Measurements from ENCODE around the gene PHF21B. TPM values are rescaled to one million over a fixed set of nuclear protein-coding genes. Genes with fewer than 3 reads are reported as not detected.

Gene PHF21B
- total RNA-seq, 1 donor from 2014 or later: 0.67 TPM

DNA sequence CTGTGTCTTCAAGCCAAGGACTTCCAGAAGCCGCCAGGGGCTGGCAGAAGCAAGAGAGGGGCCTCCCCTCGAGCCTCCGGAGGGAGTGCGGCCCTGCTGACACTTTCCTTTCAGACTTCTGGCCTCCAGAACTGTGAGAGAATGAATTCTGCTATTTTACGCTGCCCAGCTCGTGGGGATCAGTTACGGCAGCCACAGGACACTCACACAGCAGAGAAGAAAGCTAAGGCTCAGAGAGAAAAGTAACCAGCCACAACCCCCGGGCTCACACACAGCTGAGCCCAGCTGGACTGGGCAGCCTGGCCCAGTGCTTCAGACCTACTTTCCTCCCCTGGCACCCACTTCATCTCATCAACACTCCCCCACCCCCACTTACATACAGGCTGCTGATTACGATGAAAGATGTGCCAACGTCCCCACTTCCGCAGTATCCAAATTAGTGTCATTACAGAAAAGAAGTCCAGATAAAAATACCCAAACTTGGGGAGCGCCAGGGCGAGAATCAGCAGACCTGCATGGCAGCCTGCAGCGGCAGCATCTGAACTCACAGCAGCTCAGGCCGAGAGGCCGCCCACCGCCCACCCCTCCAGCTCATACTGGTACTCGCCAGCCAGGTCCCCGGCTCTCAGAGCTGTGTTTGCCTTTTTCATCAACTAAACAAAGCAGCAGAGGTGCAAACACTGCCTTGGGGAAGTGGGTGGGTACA, 15.3 kb downstream of the PHF21B start:
- intact Hi-C loops (cut with DNase I): no loop called here
- DNase-seq (ENCODE audit: low spot score): no peak

DNA sequence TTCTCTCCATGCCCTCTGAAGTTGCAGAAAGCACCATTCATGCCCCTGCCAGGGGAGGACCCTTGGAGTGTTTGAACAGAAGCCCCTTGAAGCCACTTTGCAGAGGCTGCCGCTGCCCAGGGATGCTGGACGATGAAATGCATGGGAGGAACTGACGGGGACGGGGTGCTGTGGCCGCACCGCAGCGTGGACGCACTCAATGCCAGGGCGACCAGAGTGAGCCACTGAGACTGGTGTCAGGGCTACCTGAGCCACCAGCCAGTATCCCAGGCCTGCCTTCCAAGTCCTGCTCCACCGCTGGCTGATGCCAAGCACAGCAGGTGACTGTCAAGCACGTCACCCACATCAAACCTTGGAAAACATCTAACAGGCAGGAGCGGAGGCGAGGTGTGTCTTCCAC, 17.6 kb downstream of the PHF21B start:
- intact Hi-C loops (cut with DNase I): no loop called here
- no peak for DNase-seq (ENCODE audit: low spot score)

DNA sequence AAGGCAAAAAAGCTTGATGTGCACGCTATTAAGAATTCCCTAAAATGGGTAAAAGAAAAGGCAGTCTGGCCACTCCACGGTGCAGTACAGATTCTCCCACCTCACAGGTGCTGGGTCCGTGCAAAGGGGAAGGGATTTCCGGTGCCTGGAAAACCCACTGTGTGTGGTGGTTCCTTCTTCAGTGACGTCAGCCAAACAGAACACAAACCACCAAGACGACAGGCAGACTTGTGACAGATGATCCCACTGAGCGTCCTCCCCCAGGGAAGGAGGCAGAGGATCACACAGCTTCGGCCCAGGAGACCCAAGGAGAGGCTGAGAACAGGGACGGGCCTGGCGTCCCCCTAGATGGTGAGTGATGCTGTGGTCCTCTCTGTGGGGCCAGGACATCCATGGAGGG, 18.6 kb downstream of the PHF21B start:
- no peak for DNase-seq (ENCODE audit: low spot score)
- intact Hi-C loops (cut with DNase I): no loop called here

DNA sequence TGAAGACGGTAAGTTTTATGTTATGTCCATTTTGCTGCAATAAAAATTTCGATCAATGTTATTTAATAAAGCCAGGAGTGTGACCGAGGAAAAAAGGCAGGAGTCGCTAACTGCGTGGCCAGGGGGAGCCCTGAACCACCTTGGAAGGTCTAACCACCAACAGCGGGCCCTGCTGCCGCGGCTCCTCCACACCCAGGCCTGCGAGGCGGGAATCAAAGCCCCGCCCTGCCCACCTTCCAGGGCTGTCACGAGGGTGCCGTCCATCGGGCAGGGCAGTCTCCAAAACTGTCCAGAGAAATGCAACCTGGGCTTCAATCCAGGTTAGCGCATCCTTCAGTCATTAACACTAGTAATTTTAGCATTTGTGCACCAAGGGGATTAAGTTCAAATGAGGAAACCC, 19.0 kb downstream of the PHF21B start:
- intact Hi-C loops (cut with DNase I): no loop called here
- DNase-seq (ENCODE audit: low spot score): no peak

DNA sequence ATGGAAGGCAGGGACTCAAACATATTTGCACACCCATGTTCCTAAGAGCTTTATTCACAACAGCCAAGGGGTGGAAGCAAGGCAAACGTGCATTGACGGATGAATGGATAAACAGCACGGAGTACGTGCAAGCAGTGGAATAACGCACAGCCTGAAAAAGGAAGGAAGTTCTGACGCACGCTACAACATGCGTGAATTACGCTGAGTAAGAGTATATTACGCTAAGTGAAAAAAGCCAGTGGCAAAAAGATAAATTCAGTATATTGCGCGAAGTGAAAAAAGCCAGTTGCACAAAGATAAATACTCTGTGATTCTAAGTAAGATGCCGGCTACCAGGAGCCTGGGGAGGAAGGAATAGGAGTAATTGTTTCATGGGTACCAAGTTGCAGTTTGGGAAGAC, 19.5 kb downstream of the PHF21B start:
- intact Hi-C loops (cut with DNase I): no loop called here
- DNase-seq (ENCODE audit: low spot score): no peak

DNA sequence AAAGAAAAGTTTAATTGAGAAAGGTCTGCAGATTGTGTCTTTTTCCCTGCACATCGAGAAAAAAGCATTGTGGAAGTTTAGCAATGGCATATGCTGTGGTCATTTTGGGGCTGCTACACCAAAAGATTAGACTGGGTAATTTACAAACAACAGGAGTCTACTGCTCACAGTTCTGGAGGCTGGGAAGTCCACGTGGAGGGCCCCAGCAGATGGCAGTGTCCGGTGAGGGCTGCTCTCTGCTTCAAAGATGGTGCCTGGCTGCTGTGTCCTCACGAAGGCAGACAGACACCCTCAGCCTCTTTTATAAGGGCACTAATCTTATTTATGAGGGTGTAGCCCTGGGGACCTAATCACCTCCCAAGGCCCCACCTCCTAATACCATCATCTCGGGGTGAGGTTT, 21.1 kb downstream of the PHF21B start:
- intact Hi-C loops (cut with DNase I): no loop called here
- DNase-seq (ENCODE audit: low spot score): no peak

DNA sequence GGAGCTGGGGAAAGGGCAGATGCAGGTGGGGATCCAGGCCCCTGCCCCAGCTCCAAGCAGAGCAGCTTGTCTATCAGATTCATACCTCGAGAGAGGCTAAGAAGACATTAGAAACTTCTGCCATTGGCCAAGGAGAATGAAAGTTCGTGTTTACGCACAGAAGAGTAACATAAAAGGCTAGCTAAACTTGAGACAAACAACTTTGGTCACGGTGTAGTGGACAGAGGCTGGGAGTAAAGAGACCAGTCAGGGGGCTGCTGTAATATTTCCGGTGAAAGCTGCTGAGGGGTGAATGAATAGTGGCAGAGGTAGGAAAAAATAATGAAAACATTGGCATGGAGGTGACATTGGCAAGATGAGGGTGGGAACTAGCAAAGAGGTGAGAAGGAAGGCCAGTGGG, 22.9 kb downstream of the PHF21B start:
- no peak for DNase-seq (ENCODE audit: low spot score)
- intact Hi-C loops (cut with DNase I): no loop called here

DNA sequence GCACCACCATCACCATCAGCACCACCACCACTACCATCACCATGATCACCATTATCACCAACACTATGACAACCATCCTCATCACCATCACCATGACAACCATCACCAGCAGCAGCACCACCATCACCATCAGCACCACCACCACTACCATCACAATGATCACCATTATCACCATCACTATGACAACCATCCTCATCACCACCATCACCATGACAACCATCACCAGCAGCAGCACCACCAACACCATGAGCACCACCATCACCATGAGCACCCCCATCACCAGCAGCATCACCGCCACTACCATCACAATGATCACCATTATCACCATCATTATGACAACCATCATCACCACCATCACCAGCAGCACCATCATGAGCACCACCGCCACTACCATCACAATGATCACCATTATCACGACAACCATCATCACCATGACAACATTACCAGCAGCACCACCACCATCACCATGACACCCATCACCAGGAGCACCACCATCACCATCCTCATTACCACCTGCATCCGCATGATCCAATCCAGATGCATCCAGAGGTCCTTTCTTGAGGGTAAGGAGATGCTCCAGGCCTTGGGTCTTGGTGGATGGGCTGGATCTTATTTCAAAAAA, 23.8 kb downstream of the PHF21B start:
- DNase-seq (ENCODE audit: low spot score): no peak
- intact Hi-C loops (cut with DNase I): no loop called here

DNA sequence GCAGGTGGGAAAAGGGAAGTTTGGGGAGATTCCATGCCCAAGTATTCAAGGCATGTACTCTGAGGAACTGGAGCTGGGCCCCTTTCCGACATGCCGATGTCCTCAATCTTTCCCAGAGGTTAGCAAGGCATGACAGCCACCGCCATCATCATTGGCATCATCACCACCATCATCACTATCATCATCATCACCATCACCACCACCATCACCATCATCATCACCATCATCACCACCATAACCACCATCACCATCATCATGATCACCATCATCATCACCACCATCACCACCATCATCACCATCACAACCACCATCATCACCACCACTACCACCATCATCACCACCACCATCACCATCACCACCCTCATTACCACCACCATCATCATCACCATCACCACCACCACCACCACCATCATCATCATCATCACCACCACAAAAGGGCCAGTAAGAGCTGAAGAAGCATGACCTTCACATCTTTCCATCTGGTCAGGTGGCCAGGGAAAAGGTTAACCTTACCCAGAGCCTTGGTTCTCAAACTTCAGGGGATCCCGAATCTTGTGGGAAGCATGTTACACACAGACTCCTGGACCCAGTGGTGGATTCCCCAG, 25.8 kb downstream of the PHF21B start:
- intact Hi-C loops (cut with DNase I): no loop called here
- DNase-seq (ENCODE audit: low spot score): no peak

DNA sequence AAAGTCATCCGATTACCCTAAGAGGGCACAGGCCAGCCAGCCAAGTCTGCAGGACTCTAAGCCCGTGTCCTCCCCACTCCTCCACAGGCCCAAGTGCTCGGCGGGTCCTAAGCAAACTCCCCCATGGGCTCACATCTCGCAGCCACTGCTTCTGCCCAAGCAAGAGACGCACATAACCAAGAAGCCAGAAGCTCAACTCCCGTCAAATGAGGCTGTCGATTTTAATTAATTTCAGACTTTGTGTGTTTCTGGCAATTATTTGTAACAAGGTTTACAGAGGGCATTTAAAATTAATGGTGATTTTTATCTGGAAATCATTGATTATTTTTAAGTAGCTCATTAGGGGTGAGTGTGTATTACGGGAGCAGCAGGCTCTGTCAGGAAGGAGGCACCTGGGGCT, 27.4 kb downstream of the PHF21B start:
- no peak for DNase-seq (ENCODE audit: low spot score)
- intact Hi-C loops (cut with DNase I): no loop called here

DNA sequence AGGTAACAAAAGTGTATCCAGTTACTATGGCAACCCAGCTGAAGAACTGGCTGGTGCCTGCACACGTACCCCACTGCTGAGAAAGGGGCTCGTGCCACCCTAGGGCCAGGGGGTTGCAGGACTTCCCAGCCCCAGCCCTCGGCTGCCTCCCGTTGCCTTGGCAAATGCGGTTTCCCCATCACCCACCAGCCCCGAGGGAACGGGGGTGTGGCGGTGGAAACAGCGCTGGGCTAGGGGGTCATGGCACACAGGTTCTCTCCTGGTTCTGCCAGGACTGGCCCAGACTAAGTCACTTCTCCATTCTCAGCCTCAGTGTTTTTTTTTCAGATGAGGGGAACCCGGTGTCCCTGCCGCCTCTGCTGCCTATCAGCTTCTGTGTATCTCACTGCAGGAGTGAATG, 27.9 kb downstream of the PHF21B start:
- DNase-seq (ENCODE audit: low spot score): no peak
- intact Hi-C loops (cut with DNase I): no loop called here

DNA sequence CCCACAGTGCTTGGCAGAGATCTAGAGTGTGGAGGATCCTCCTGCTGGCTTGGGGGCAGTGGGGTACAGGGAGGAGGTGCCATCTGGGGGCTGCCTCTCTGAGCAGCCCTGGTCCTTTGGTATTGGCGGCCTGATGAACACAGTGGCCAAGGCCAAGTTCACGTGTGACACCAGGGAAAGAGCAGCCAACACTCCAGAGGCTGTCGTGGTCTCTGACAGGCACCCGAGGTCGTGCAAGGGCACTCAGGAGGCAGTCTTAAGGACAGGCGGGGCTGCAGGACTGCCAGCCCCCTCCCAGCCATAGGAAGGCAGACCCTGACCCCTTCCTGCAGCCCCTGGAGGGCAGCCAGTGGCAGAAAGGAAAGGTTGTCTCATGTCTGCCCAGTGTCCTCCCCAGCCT, 30.7 kb downstream of the PHF21B start:
- DNase-seq (ENCODE audit: low spot score): no peak
- intact Hi-C loops (cut with DNase I): loop anchor here (5.0 to 10.0 kb wide), 2 partner anchors 118 to 286 kb away; no protein-coding TSS in a partner anchor

DNA sequence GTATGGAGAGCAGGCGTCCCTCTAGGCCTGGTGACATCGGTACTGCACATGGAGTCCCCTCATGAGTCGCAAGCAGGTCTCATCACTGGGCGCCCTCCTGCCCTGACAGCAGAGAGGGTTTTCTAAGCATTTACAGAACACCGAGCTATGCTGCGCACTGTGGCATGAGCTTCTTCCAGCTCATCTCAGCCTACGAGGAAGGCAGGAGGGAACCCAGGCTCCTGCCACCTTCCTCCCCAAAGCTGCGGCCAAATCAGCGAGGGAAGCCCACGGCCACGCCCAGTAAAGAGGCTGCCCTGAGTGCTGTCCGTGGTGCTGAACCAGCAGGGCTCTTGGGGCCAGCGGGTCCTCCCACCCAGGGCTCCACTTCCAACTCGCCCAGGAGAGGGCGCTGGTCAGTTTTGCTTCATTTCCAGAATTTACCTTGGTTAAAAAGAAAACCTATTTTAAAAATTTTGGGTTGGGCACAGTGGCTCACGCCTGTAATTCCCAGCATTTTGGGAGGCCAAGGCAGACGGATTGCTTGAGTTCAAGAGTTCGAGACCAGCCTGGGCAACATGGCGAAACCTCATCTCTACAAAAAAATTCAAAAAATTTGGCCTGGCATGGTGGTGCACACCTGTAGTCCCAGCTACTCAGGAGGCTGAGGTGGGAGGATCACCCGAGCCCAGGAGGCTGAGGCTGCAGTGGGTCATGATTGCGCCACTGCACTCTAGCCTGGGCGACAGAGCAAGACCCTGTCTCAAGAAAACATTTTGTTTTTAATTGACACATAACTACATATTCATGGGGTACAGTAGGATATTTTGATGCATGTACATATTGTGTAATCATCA, 34.2 kb downstream of the PHF21B start:
- intact Hi-C loops (cut with DNase I): loop anchor here (5.0 to 10.0 kb wide), 2 partner anchors 122 to 289 kb away; no protein-coding TSS in a partner anchor
- peak; percentile 81 for DNase-seq (ENCODE audit: low spot score)

DNA sequence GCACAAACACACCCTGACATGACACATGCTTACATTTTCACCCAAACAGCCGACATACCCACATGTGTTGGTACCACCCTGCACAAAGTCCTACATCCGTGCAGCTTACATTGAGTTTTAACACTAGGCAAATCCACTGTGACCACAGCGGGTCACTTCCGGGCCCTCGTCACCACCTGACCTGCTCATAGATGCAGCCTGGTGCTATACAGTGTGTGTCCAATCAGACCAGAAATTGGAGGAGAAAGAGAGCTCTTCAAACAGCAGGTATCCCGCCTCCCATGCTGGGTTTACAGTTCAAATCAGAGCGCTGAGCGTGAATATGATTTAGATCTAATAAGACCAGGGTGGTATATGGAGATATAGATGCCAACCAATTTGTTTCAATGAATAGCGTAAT, 35.4 kb downstream of the PHF21B start:
- DNase-seq (ENCODE audit: low spot score): no peak
- intact Hi-C loops (cut with DNase I): loop anchor here (10.0 kb wide), 1 partner anchor 290 kb away; no protein-coding TSS in a partner anchor

DNA sequence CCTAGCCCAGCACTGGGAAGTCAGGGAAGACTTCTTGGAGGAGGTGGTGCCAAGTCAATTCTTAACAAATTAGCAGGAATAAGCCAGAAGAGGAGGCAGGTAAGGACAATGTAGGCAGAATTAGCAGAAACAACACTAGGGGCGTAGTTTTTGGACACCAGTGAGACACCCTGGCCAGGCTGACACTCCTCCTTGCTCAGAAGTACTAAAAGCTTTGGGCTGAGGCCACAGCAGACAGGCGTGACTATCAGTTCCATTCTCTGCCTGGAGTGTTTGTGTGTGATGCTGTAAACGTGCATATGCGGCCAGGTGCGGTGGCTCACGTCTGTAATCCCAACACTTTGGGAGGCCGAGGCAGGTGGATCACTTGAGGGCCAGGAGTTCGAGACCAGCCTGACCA, 36.0 kb downstream of the PHF21B start:
- no peak for DNase-seq (ENCODE audit: low spot score)
- intact Hi-C loops (cut with DNase I): loop anchor here (10.0 kb wide), 1 partner anchor 291 kb away; no protein-coding TSS in a partner anchor

DNA sequence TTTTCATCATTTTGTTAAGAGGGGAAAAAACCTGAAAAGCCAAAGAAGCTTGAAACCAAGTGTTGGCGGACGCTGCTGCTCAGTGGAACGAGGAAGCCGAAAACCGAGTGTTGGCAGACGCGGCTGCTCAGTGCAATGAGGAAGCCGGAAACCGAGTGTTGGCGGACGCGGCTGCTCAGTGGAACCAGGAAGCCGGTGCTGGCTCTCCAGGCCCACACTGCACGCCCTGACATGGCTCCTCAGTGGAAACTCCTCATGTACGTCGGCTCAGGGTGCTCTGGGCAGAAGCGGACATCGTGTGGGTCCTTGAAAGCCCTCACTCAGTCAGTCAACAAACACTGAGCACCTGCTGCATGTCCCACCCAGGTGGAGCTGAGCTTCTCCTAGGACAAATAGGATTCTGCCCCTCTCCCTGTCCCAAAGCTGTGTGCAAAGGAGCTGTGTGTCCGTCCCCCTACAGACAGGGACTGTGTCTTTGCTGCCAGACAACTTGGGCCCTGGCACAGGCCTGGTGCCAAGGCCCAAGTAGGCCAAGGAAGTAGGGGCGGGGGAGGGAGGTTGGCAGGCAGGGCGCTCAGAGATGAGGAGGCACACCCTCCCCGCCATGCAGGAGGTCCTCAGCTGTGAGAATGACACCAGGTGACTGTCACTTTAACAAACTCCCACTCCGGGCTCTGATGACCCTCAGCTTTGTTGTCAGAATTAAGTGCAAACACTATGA, 37.3 kb downstream of the PHF21B start:
- intact Hi-C loops (cut with DNase I): loop anchor here (10.0 kb wide), 1 partner anchor 292 kb away; no protein-coding TSS in a partner anchor
- no peak for DNase-seq (ENCODE audit: low spot score)

DNA sequence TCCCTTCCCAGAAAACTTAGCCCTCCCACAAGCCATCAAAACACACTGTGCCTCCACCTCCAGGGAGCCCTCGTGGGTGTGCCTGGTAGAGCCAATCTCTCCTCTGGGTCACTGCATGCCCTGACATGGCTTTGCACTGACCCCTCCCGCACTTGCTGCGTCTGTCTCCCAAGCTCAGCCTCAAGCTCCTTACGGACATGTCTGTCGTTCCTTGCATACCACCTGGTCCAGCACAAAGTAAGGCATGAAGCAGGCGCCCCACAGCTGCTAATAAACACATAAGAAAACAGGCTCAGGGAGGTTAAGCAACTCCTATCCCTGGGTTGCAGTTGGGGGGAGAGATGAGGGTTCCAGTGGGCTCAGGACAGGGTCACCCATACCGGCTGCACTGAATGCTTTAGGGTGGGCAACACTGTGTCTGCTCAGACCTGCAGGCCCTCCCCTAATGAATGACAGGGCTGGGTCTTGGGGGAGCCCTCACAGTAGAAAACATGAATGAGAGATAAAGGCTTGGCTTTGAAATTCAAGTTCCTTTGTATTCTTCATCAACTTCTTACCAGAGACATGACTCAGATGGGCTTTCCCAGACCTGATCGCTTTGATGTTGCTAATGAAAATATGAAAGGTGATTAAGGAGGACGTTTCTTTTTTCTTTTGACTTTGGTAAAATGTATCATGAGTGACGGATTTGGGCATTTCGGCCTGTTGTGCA, 38.0 kb downstream of the PHF21B start:
- intact Hi-C loops (cut with DNase I): loop anchor here (10.0 kb wide), 1 partner anchor 293 kb away; no protein-coding TSS in a partner anchor
- DNase-seq (ENCODE audit: low spot score): no peak

DNA sequence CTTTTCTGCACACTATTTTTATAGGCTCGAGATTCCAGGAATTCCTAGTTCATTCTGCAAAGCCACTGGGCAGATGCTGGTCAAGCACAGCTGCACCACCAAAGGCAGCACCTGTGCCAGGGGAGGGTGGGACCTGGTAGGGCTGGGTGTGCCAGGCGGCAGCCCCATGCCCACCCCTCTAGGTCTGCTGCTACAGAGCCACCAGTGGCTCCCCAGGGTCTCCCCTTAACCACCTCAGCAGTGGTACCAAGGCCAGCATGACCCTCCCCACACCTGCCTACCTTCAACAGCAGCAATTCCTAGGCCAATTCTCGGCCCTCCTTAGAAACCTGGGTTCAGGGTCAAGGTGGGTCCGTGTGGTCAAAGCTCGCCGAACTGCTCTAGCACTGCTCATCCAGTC, 39.5 kb downstream of the PHF21B start:
- intact Hi-C loops (cut with DNase I): loop anchor here (10.0 kb wide), 1 partner anchor 295 kb away; no protein-coding TSS in a partner anchor
- DNase-seq (ENCODE audit: low spot score): no peak

DNA sequence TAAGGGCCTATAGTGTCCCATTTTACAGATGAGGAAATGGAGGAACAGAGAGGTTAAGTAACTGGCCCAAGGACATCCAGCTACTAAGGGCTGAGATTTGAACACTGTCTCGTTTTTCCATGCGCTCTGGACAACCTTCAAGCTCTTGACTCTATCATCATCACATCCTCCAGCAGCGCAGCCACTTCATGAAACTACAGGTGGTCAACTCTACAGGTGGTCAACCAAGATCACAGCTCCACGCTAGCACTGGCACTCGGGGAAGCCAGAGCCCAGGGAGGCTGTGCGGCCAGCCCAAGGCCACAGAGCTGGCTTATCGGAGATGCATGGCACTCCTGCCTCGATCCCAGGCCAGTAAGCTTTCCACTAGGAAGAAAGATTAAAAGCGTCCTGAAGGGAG, 40.0 kb downstream of the PHF21B start:
- no peak for DNase-seq (ENCODE audit: low spot score)
- intact Hi-C loops (cut with DNase I): loop anchor here (10.0 kb wide), 1 partner anchor 295 kb away; no protein-coding TSS in a partner anchor

All from cardiac septum (tissue), 1 donor.